Neural cell (in vitro differentiated cells): ENCODE data around the gene SP6.

Source experiments
- EZH2 ChIP-seq: fragments of 200-600, 300-800 bp; shearing (Covaris generic), sonication (generic); IDR thresholded peaks from 2 replicates; pipeline ENCODE4 v1.6.1; 2014; ENCODE audit warnings: antibody characterized with exemption, low read length, borderline replicate concordance, mild to moderate bottlenecking; ENCODE audit not compliant: insufficient read depth, poor library complexity, severe bottlenecking
- MXI1 ChIP-seq: fragments of 450-650 bp; conservative IDR thresholded peaks from 2 replicates; pipeline ENCODE4 v1.6.1; 2014; ENCODE audit warnings: antibody characterized with exemption, mild to moderate bottlenecking; ENCODE audit not compliant: poor library complexity, severe bottlenecking
- SMC3 ChIP-seq: fragments of 450-650 bp; conservative IDR thresholded peaks from 2 replicates; pipeline ENCODE4 v1.6.1; 2014; ENCODE audit warnings: antibody characterized with exemption, mild to moderate bottlenecking, moderate library complexity; ENCODE audit not compliant: poor library complexity
- TAF1 ChIP-seq: IDR thresholded peaks from 2 replicates; pipeline ENCODE4 v1.6.1; 2012; ENCODE audit warnings: low read depth
- TF ChIP-seq, protein P1 (sequence below): fragments of 450-650 bp; IDR thresholded peaks from 2 replicates; pipeline ENCODE4 v1.5.1; 2014; ENCODE audit warnings: antibody characterized with exemption, mild to moderate bottlenecking, moderate library complexity; ENCODE audit not compliant: poor library complexity, severe bottlenecking

DNA sequence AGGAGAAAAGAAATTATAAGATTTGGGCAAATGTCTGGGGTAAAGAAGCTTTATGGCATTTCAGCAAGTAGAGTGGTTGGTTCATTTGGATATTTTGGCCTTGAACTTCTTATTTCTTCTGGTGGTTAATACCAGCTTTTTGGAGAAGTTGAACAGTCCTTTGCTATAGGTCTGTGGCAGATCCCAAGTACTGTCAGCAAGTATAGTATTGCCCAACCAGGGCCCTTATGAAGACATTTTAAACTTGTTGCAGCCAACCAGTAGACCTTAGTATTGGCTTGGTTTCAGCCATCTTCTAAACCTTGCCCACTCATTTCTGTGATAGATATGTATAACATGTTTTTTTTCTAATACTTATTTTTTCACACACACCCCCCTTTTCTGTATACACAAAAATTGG lies 47.3 kb upstream of the SP6 start:
- TF ChIP-seq SMC3 (no peak), EZH2 (no peak), TAF1 (no peak), MXI1 (no peak)
- TF ChIP-seq, protein P1, sequence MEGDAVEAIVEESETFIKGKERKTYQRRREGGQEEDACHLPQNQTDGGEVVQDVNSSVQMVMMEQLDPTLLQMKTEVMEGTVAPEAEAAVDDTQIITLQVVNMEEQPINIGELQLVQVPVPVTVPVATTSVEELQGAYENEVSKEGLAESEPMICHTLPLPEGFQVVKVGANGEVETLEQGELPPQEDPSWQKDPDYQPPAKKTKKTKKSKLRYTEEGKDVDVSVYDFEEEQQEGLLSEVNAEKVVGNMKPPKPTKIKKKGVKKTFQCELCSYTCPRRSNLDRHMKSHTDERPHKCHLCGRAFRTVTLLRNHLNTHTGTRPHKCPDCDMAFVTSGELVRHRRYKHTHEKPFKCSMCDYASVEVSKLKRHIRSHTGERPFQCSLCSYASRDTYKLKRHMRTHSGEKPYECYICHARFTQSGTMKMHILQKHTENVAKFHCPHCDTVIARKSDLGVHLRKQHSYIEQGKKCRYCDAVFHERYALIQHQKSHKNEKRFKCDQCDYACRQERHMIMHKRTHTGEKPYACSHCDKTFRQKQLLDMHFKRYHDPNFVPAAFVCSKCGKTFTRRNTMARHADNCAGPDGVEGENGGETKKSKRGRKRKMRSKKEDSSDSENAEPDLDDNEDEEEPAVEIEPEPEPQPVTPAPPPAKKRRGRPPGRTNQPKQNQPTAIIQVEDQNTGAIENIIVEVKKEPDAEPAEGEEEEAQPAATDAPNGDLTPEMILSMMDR = no peak
